ENCODE results near the gene MTMR1. TPM values are rescaled to one million over a fixed set of nuclear protein-coding genes. Genes with fewer than 3 reads are reported as not detected.

MTMR1 gene
- total RNA-seq, 2 donors from 2014 or later = 10.2 to 21.0 TPM

DNA sequence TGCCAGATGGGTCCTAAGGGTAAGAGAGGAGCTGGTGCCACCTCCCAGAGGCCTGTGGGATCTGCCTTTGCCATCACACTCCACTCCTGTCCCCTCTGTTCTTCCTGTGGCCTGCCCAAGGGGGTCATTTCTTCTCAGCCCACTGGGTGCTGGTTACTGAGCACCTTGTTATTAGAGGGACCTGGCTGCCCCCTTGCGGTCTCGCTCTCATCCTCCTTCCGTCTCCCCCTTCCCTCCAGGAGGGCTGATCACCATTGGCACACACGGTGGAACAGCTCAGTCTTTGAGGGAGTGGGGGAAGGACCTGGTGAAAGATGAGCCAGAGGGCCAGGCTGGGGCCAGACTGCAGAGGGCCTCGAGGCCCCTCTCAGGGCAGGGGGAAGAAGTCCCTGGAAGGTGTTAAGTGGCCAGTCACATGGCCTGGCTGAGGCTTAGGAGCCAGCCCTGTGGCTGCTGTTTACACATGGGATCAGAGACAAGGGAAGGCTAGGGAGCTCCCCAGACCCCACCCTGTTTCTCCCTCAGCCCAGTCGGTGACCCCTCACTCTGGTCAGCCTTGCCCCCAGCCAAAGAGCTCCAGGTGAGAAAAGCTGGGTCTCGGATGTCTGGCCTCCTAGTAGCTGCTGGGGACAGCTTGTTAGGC, 68.1 kb downstream of the MTMR1 start:
- Histone ChIP-seq H3K4me1 (no peaks in the 10 kb centered on the region), H3K36me3 (no peaks in the 10 kb centered on the region), H3K9me3 (no peaks in the 10 kb centered on the region), H3K27ac (no peak overlapping the region), H3K27me3 (no peaks in the 10 kb centered on the region), H3K4me3 (no peak overlapping the region)
- peak; percentile 54 for DNase-seq (ENCODE audit: low spot score)
- no peak for TF ChIP-seq CTCF (IDR thresholded peaks at IDR 0.05)

DNA sequence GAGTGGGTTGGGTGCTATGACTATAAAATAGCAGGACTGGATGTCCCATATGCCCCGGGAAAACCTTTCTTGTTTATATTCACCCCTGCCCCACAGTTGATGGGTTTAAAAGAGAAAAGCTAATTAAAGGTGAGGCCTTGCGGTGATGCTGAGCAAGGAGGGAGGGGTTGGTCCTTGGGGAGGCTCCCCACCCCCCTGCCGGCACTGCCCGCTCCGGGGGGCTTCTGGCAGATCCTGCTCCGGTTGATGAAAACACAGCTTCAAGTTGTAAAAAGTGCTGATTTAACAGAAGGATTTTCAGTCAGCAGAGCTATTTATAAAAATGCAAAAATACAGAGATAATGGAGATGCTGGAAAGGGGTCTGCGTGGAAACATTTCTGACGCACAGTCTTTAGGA, 68.6 kb downstream of the MTMR1 start:
- Histone ChIP-seq H3K4me3 (no peak overlapping the region), H3K27me3 (no peaks in the 10 kb centered on the region), H3K36me3 (no peaks in the 10 kb centered on the region), H3K27ac (no peak overlapping the region), H3K9me3 (no peaks in the 10 kb centered on the region), H3K4me1 (no peaks in the 10 kb centered on the region)
- TF ChIP-seq CTCF (IDR thresholded peaks at IDR 0.05) = no peak
- DNase-seq (ENCODE audit: low spot score) = no peak

DNA sequence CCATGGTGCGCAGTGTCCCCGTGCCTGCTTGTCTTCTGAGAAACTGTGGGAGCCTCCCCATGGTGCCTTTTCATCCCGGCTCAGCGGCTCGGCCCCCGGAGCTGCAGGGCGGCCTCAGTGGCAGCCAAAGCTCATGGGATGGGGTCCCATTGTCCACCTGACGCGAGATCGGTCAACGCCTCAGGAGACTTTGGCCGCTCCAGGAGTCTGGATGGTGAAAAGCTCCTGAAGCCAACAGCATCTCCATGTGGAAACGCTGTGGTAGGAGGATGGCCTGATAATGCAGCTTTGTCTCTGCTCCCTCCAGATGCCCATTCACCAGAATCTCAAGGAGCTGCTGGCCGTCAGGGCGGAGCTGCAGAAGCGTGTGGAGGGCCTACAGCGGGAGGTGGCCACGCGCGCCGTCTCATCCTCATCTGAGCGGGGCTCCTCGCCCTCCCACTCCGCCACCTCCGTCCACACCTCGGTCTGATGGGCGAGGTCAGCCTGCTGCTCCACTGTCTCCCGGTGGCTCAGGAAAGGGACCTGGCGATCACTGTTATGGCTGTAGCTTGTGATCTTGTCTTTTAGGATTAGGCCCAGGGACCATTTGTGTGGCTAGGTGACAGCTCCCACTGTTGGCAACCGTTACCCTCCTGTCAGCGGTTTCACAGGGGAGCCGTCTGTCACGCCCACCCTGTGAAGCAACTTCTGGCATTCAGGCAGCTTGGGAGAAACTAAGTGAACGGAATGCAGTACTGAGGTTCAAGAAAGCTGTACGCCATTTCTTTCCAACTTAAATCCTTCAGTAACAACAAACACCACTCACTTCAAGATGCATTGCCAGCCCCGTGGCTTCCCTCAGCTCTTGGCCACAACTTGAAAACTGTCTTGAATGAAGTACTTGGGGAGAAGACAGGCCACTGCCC, 69.3 kb downstream of the MTMR1 start:
- no peak overlapping the region for H3K27ac ChIP-seq

DNA sequence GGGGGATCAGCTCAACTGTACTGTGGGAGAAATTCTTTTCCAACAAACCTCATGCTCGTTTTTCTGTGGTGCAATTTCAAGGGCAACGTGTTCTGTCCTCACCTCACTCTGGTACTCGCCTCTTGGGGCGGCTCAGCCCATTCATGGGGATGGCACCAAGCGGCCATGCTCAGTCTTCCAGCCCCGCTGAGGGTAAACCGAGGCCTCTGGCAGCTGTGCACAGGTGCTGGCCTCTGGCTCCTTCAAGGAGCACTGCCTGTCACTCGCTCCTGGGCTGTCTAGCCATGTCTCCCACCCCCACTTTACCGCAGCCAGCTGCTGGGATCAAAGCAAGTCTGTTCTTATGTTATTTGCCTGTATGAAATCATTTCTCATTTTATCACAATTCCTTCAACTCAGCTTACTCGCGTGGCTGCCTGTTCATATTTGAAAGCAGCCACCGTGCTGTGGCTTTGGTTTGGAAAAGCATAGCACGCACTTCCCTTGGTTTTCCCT, 70.2 kb downstream of the MTMR1 start:
- no peak overlapping the region for H3K4me3 ChIP-seq
- H3K36me3 ChIP-seq = no peaks in the 10 kb centered on the region
- TF ChIP-seq CTCF (IDR thresholded peaks at IDR 0.05) = no peak
- H3K9me3 ChIP-seq = no peaks in the 10 kb centered on the region
- no peak overlapping the region for H3K27ac ChIP-seq
- peak; percentile 52 for DNase-seq (ENCODE audit: low spot score)
- peaks cover 0 to 9% of the 10 kb centered on the region in 2 donors for H3K4me1 ChIP-seq
- H3K27me3 ChIP-seq = no peaks in the 10 kb centered on the region

More for the DNA sequence above, 69.3 kb downstream of the MTMR1 start:
- Histone ChIP-seq H3K4me1 (peaks cover 0 to 6% of the 10 kb centered on the region in 2 donors), H3K4me3 (no peak overlapping the region), H3K9me3 (no peaks in the 10 kb centered on the region), H3K36me3 (no peaks in the 10 kb centered on the region), H3K27me3 (no peaks in the 10 kb centered on the region)
- no peak for TF ChIP-seq CTCF (IDR thresholded peaks at IDR 0.05)
- DNase-seq (ENCODE audit: low spot score) = peak; percentile 53

GRCh38 chrX:150763810-150764209, 70.6 kb downstream of the MTMR1 start:
- no peak for TF ChIP-seq CTCF (IDR thresholded peaks at IDR 0.05)
- H3K36me3 ChIP-seq = no peaks in the 10 kb centered on the region
- DNase-seq (ENCODE audit: low spot score) = peak; percentile 46
- no peaks in the 10 kb centered on the region for H3K27me3 ChIP-seq
- H3K4me1 ChIP-seq = peaks cover 0 to 9% of the 10 kb centered on the region in 2 donors
- H3K27ac ChIP-seq = no peak overlapping the region
- H3K4me3 ChIP-seq = no peak overlapping the region
- no peaks in the 10 kb centered on the region for H3K9me3 ChIP-seq
